Keratinocyte (primary cell): Measurements from ENCODE around the gene ZNF555. TPM values are rescaled to one million over a fixed set of nuclear protein-coding genes. Genes with fewer than 3 reads are reported as not detected.

Experiments used
- DNase-seq: peaks from one replicate; pipeline ENCODE4 v3.0.0-alpha.2; 2011; ENCODE audit warnings: low read depth, missing footprints, low spot score
- FAIRE-seq: peaks from 2 replicates; lab custom pipeline; 2011; peaks lifted over from hg19 to GRCh38; lab: Jason Lieb, UNC
- H2AFZ ChIP-seq: 2 replicates; pipeline ENCODE4 v1.6.0; 2012; ENCODE audit warnings: low read length, control low read depth, inconsistent platforms; ENCODE audit not compliant: control insufficient read depth
- H3K27ac ChIP-seq: 2 replicates; pipeline ENCODE4 v1.5.1; 2011; ENCODE audit warnings: low read length; ENCODE audit not compliant: control insufficient read depth, insufficient read depth
- H3K27me3 ChIP-seq: 3 replicates; pipeline ENCODE4 v1.6.0; 2011; ENCODE audit warnings: low read length; ENCODE audit not compliant: control insufficient read depth, insufficient read depth; ENCODE audit errors: extremely low read depth
- H3K36me3 ChIP-seq, 2 experiments: 2 replicates in 1 of 2; 3 replicates in 1 of 2; pipeline ENCODE4 v1.5.1; 2011; ENCODE audit warnings: low read length in 2 of 2, mild to moderate bottlenecking in 1 of 2; ENCODE audit not compliant: control insufficient read depth in 2 of 2, insufficient read depth in 2 of 2; ENCODE audit errors: extremely low read depth in 1 of 2
- H3K4me1 ChIP-seq: 3 replicates; pipeline ENCODE4 v1.5.1; 2011; ENCODE audit warnings: low read length; ENCODE audit not compliant: control insufficient read depth, insufficient read depth; ENCODE audit errors: extremely low read depth
- H3K4me2 ChIP-seq: 3 replicates; pipeline ENCODE4 v1.6.0; 2011; ENCODE audit warnings: low read depth, low read length; ENCODE audit not compliant: control insufficient read depth, insufficient read depth; ENCODE audit errors: extremely low read depth
- H3K4me3 ChIP-seq, 3 experiments: fragments of 200-600 bp in 1 of 3; sonication (generic) in 1 of 3; 2 replicates in 2 of 3; 3 replicates in 1 of 3; pipeline ENCODE4 v1.5.1; 2011 to 2016; ENCODE audit warnings: low read length in 3 of 3, mild to moderate bottlenecking in 3 of 3, control low read depth in 2 of 3, inconsistent platforms in 1 of 3, low read depth in 1 of 3, mixed read lengths in 1 of 3, mixed run types in 1 of 3, moderate library complexity in 1 of 3; ENCODE audit not compliant: control insufficient read depth in 2 of 3, insufficient read depth in 2 of 3; ENCODE audit errors: extremely low read depth in 1 of 3
- H3K79me2 ChIP-seq: 2 replicates; pipeline ENCODE4 v1.6.0; 2012; ENCODE audit warnings: low read length; ENCODE audit not compliant: control insufficient read depth, insufficient read depth
- H3K9ac ChIP-seq: 3 replicates; pipeline ENCODE4 v1.6.0; 2011; ENCODE audit warnings: low read length; ENCODE audit not compliant: control insufficient read depth, insufficient read depth; ENCODE audit errors: extremely low read depth
- H3K9me1 ChIP-seq: 3 replicates; pipeline ENCODE4 v1.6.0; 2011; ENCODE audit warnings: low read length; ENCODE audit not compliant: control insufficient read depth, insufficient read depth; ENCODE audit errors: extremely low read depth
- H3K9me3 ChIP-seq: 2 replicates; pipeline ENCODE4 v1.5.1; 2012; ENCODE audit warnings: low read depth, low read length; ENCODE audit not compliant: control insufficient read depth
- H4K20me1 ChIP-seq: 3 replicates; pipeline ENCODE4 v1.6.0; 2011; ENCODE audit warnings: low read length; ENCODE audit not compliant: control insufficient read depth, insufficient read depth; ENCODE audit errors: extremely low read depth
- EZH2 ChIP-seq: IDR thresholded peaks from one replicate; pipeline ENCODE4 v1.6.1; 2012; ENCODE audit warnings: inconsistent platforms, mild to moderate bottlenecking, low read length, moderate library complexity
- dilution Hi-C: fragments of 300-500 bp; cut with MboI; formaldehyde crosslinking; loops from one replicate; pipeline ENCODE4 v1.7.0; 2020; ENCODE audit warnings: low sequenced_read_pairs; ENCODE audit not compliant: extremely low pct_ligation_motif_present
- polyA plus RNA-seq, 5 experiments: library from polyadenylated mRNA; depleted of rRNA in 3 of 5; stranded (reverse) in 3 of 5; stranded (forward) in 1 of 5; unstranded in 1 of 5; fragments of >200 nt; gene quantifications; 1 replicate in 1 of 5; 2 replicates in 3 of 5; 3 replicates in 1 of 5; pipeline versions ENCODE4 v1.2.1 to v1.2.3, GENCODE V29; 2011 to 2012; ENCODE audit warnings: missing spikeins in 2 of 5, low read depth in 1 of 5, low replicate concordance in 1 of 5
- TF ChIP-seq, protein P1 (sequence below), 3 experiments: IDR thresholded peaks in 1 of 3; conservative IDR thresholded peaks in 1 of 3; optimal IDR thresholded peaks in 1 of 3; 2 replicates in 2 of 3; 3 replicates in 1 of 3; pipeline versions ENCODE3 to v1.5.1; 2011; ENCODE audit warnings: low read length in 3 of 3, mild to moderate bottlenecking in 3 of 3, moderate library complexity in 2 of 3, control low read depth in 1 of 3, inconsistent platforms in 1 of 3; ENCODE audit not compliant: insufficient read depth in 2 of 3; ENCODE audit errors: extremely low read depth in 1 of 3

Gene ZNF555
- polyA plus RNA-seq, 1 donor (not counting 4 experiments of a cell fraction or from before 2014, with no cell fraction given), result 4.3 TPM

- Histone ChIP-seq H2AFZ (no peak overlapping the region), H3K9me3 (no peaks in the 10 kb centered on the region), H3K27ac (no peak overlapping the region), H3K4me3 (no peak overlapping the region), H3K4me2 (no peak overlapping the region), H3K9ac (no peak overlapping the region), H4K20me1 (no peaks in the 10 kb centered on the region), H3K4me1 (no peaks in the 10 kb centered on the region), H3K9me1 (no peaks in the 10 kb centered on the region), H3K36me3 (peaks cover 18 to 45% of the 10 kb centered on the region in 2 experiments), H3K27me3 (no peaks in the 10 kb centered on the region), H3K79me2 (peaks cover 4% of the 10 kb centered on the region)
- DNase-seq, result no peak
- no peak for FAIRE-seq
- TF ChIP-seq EZH2, result no peak
- TF ChIP-seq, protein P1, sequence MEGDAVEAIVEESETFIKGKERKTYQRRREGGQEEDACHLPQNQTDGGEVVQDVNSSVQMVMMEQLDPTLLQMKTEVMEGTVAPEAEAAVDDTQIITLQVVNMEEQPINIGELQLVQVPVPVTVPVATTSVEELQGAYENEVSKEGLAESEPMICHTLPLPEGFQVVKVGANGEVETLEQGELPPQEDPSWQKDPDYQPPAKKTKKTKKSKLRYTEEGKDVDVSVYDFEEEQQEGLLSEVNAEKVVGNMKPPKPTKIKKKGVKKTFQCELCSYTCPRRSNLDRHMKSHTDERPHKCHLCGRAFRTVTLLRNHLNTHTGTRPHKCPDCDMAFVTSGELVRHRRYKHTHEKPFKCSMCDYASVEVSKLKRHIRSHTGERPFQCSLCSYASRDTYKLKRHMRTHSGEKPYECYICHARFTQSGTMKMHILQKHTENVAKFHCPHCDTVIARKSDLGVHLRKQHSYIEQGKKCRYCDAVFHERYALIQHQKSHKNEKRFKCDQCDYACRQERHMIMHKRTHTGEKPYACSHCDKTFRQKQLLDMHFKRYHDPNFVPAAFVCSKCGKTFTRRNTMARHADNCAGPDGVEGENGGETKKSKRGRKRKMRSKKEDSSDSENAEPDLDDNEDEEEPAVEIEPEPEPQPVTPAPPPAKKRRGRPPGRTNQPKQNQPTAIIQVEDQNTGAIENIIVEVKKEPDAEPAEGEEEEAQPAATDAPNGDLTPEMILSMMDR (optimal IDR thresholded peaks at IDR 0.05 in 1 of 3, IDR thresholded peaks at IDR 0.05 in 1 of 3, conservative IDR thresholded peaks at IDR 0.05 in 1 of 3; ENCODE audit: extremely low read depth in 1 of 3, insufficient read depth in 2 of 3, low read length in 3 of 3), result no peak
- dilution Hi-C loops, result no loop called here
Observed at GRCh38 chr19:2806736-2807378, 34.4 kb upstream of the ZNF555 start.

- Histone ChIP-seq H3K4me3 (no peak overlapping the region), H3K36me3 (peaks cover 18 to 43% of the 10 kb centered on the region in 2 experiments), H4K20me1 (no peaks in the 10 kb centered on the region), H3K9ac (no peak overlapping the region), H2AFZ (no peak overlapping the region), H3K27me3 (no peaks in the 10 kb centered on the region), H3K4me1 (no peaks in the 10 kb centered on the region), H3K79me2 (peaks cover 2% of the 10 kb centered on the region), H3K9me3 (no peaks in the 10 kb centered on the region), H3K9me1 (no peaks in the 10 kb centered on the region), H3K4me2 (no peak overlapping the region), H3K27ac (no peak overlapping the region)
- DNase-seq (no peak), FAIRE-seq (no peak)
- TF ChIP-seq EZH2, result no peak
- TF ChIP-seq, protein P1 (optimal IDR thresholded peaks at IDR 0.05 in 1 of 3, IDR thresholded peaks at IDR 0.05 in 1 of 3, conservative IDR thresholded peaks at IDR 0.05 in 1 of 3; ENCODE audit: extremely low read depth in 1 of 3, insufficient read depth in 2 of 3, low read length in 3 of 3), result no peak
- dilution Hi-C loops, result no loop called here
Observed at GRCh38 chr19:2807379-2808128, 33.7 kb upstream of the ZNF555 start.
